Spinal cord (tissue), 10 donors: ENCODE measurements around the gene NECAP2. TPM values are rescaled to one million over a fixed set of nuclear protein-coding genes. Genes with fewer than 3 reads are reported as not detected.
A peak's percentile ranks its signal among the peaks of the same experiment; 100 is the strongest.
"Not testable (repeated sequence)": the region's sequence is repeated elsewhere in the genome, so short reads cannot be mapped to it uniquely, and the experiment has no call there.

ENCODE experiments used
- DNase-seq, 6 donors: peaks; one replicate each; pipeline versions ENCODE4 v3.0.0 to v3.0.0-alpha.2; 2013 to 2015; ENCODE audit warnings: low spot score in 6 of 6, low read depth in 4 of 6
- H3K27ac ChIP-seq: one replicate; pipeline ENCODE4 v1.5.1; 2013; ENCODE audit warnings: low read depth, low read length, control low read depth
- H3K27me3 ChIP-seq: one replicate; pipeline ENCODE4 v1.6.1; 2013; ENCODE audit warnings: low read length; ENCODE audit not compliant: control insufficient read depth, insufficient read depth
- H3K36me3 ChIP-seq: one replicate; pipeline ENCODE4 v1.6.1; 2013; ENCODE audit warnings: low read length; ENCODE audit not compliant: control insufficient read depth, insufficient read depth
- H3K4me1 ChIP-seq: one replicate; pipeline ENCODE4 v1.6.1; 2013; ENCODE audit warnings: low read length; ENCODE audit not compliant: control insufficient read depth, insufficient read depth
- H3K4me3 ChIP-seq: one replicate; pipeline ENCODE4 v1.5.1; 2013; ENCODE audit warnings: low read depth, low read length, control low read depth
- H3K9me3 ChIP-seq: one replicate; pipeline ENCODE4 v1.6.1; 2013; ENCODE audit warnings: low read length; ENCODE audit not compliant: control insufficient read depth, insufficient read depth
- WGBS: methylation state at CpG from one replicate; pipeline ENCODE4 v1.1.5; 2013; ENCODE audit warnings: missing lambda C conversion rate; ENCODE audit not compliant: insufficient coverage; 5-methylcytosine and 5-hydroxymethylcytosine counted together
- polyA plus RNA-seq, 2 donors: library from polyadenylated mRNA; unstranded; fragments of 120-200 nt; gene quantifications; one replicate each; pipeline ENCODE4 v1.2.1, GENCODE V29; 2013; ENCODE audit not compliant: insufficient read length in 2 of 2
- total RNA-seq, 2 donors: library from RNA; depleted of rRNA in 1 of 2; stranded (reverse); fragments of 120-200 nt in 1 of 2; fragments of >200 nt in 1 of 2; gene quantifications; one replicate each; pipeline versions ENCODE4 v1.2.3 to v1.2.4, GENCODE V29; 2013 to 2014
- donor health status: healthy.

The NECAP2 gene
- total and polyA plus RNA-seq, 4 donors: 45.3 to 96.6 (median 58.9) TPM

DNA sequence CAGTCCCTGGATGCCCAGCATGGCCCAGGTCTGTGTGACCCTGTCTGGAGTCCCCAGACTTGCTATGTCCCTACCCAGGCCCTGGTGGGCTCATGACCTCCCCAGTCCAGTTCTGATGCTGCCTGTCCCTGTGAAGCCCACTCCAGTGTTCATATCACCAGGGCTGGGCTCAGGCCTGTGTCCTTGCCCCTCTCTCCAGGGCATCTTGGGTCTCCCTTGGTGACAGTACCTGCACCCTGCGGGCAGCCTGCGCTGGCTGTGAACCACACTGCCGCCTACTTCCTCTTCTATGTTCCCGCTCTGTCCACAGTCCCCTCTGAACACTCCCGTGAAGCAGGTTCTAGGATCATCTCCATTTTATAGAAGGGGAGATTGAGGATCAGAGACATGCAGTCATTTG lies 60.5 kb downstream of the NECAP2 start:
- not testable (repeated sequence) for H3K27me3 ChIP-seq, DNase-seq, H3K4me3 ChIP-seq, H3K9me3 ChIP-seq, H3K27ac ChIP-seq, H3K36me3 ChIP-seq
- WGBS: 97% methylated on average over 5 of the region's 5 CpGs
- peaks cover 23% of the 10 kb centered on the region for H3K4me1 ChIP-seq

DNA sequence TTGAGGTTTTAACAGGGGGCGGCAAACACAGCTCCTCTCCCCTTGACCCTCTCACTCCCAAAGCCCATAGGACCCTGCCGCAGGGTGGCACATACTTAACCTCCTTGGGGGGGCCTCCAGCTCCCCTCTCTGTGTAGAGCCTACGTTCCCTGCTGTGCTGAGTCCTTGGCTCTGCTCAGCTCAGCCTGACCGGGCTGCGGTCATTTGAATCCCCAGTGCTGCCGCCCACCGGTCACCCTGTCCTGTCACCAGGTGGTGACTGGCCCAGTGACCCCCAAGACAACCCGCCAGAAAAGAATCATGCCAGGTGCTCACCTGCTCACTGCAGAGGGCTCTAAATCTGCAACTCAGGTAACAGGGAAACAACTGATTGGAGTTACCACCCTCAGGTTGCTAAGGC lies 60.9 kb downstream of the NECAP2 start:
- H3K27ac ChIP-seq, DNase-seq, H3K9me3 ChIP-seq, H3K36me3 ChIP-seq, H3K4me3 ChIP-seq, H3K27me3 ChIP-seq: not testable (repeated sequence)
- WGBS: 76% methylated on average over 7 of the region's 8 CpGs
- H3K4me1 ChIP-seq: peaks cover 23% of the 10 kb centered on the region

DNA sequence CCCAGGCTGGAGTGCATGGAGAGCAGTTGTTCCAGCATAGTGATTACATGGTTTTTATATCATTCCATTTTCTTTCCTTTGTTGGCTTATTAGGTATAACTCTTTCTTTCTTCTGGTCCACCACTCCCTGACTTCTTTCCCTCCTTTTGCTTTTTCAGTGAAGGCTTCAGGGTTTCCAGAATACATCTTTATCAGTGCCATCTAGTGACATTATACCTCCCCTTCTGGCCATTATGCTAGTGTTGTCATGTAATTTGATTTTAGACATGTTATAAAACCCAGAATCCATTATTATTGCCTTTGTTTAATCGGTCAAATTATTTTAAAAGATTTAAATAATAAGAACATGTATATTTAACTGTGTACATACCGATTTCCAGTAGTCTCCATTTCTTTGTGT lies 63.0 kb downstream of the NECAP2 start:
- no peak overlapping the region for H3K4me3 ChIP-seq
- H3K36me3 ChIP-seq: no peaks in the 10 kb centered on the region
- WGBS: no CpG with 5 or more reads among the region's 2 CpGs
- H3K27ac ChIP-seq: no peak overlapping the region
- peaks cover 3% of the 10 kb centered on the region for H3K9me3 ChIP-seq
- H3K27me3 ChIP-seq: no peaks in the 10 kb centered on the region
- no peak for DNase-seq
- H3K4me1 ChIP-seq: peaks cover 10% of the 10 kb centered on the region

DNA sequence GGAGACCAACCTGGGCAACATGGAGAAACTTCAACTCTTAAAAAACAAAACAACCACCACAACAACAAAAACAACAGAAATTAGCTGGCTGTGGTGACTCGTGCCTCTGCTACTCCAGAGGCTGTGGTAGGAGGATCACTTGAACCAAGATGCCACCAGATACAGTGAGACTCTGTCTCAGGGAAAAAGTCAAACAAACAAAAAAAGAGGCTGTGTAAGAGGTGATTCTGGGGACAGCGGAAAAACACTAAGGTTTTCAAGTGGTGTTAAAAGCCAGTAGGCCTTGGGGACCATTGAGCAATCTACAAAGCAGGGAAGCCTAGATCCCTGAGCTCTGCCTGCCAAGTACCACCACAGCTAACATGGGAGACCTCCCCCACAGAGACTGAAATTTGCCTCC lies 65.3 kb downstream of the NECAP2 start:
- DNase-seq, H3K9me3 ChIP-seq, H3K27me3 ChIP-seq, H3K27ac ChIP-seq, H3K4me3 ChIP-seq, H3K4me1 ChIP-seq, H3K36me3 ChIP-seq: not testable (repeated sequence)
- 100% methylated on average over 1 of the region's 2 CpGs for WGBS

- not testable (repeated sequence) for H3K4me1 ChIP-seq, H3K27ac ChIP-seq, H3K36me3 ChIP-seq, H3K4me3 ChIP-seq, H3K9me3 ChIP-seq, H3K27me3 ChIP-seq
- 42% methylated on average over 7 of the region's 15 CpGs for WGBS
- DNase-seq: peak in 1 of 6 donors; percentile 56
These were observed 66.0 kb downstream of the NECAP2 start for GRCh38 chr1:16506364-16507136.

DNA sequence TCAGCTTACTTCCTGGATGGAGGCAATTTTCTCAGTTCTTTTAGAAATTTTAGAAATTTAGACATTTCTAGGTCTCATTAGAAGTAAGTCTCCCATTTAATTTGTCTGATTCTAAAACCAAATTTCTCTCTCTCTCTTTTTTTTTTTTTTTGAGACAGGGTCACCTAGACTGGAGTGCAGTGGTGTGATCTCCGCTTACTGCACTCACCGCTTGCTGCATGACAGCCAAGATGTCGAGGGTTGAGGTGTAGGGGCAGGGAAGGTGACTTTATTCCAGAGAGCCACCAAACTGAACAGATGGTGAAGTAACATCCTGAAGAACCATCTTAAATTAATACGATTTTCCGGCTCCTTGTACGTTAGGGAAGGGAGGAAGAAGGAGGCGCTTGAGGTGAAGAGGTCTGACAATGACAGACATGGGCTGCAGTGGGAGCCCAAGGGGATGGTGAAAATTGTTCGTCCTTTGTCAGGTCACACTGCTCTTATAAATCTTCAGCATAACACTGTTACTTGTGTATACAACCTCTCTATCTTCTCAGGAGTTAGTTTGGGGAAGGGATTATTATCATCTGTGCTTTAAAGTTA lies 68.4 kb downstream of the NECAP2 start:
- not testable (repeated sequence) for H3K4me1 ChIP-seq, H3K36me3 ChIP-seq, H3K9me3 ChIP-seq, H3K4me3 ChIP-seq, H3K27me3 ChIP-seq, H3K27ac ChIP-seq
- DNase-seq: peak in 1 of 6 donors; percentile 34
- 93% methylated on average over 3 of the region's 8 CpGs for WGBS

Other genes with a start within 250 kb of the NECAP2 start
- gene ARHGEF19, start 228.1 kb upstream of the NECAP2 start, total RNA-seq: 1 to 10 TPM; 1.6 to 2.8 TPM
- gene ARHGEF19, start 228.1 kb upstream of the NECAP2 start, polyA plus RNA-seq: 1 to 10 TPM; 2.3 to 5.1 TPM
- 10 to 100 TPM; 12.1 to 13.3 TPM for gene CPLANE2, start 203.5 kb upstream of the NECAP2 start, total RNA-seq
- 10 to 100 TPM; 12.2 to 14.3 TPM for gene CPLANE2, start 203.5 kb upstream of the NECAP2 start, polyA plus RNA-seq
- 10 to 100 TPM; 22.8 to 27.8 TPM for gene FBXO42, start 88.2 kb upstream of the NECAP2 start, total RNA-seq
- 10 to 100 TPM; 27.2 to 29.2 TPM for gene FBXO42, start 88.2 kb upstream of the NECAP2 start, polyA plus RNA-seq
- 10 to 100 TPM; 13.1 to 67.3 TPM for gene SZRD1, start 73.5 kb upstream of the NECAP2 start, total RNA-seq
- gene SZRD1, start 73.5 kb upstream of the NECAP2 start, polyA plus RNA-seq: 10 to 100 TPM; 70.8 to 77.5 TPM
- under 1 TPM in 1 of 2 donors, not detected in 1; 0.17 TPM for gene SPATA21, start 3.3 kb upstream of the NECAP2 start, total RNA-seq
- under 1 TPM in 1 of 2 donors, not detected in 1; 0.59 TPM for gene SPATA21, start 3.3 kb upstream of the NECAP2 start, polyA plus RNA-seq
- over 10,000 TPM in 1 of 2 donors, 1,000 to 10,000 TPM in 1; 4,182 to 29,651 TPM for gene RNU1-1, start 73.6 kb downstream of the NECAP2 start, total RNA-seq
- gene RNU1-1, start 73.6 kb downstream of the NECAP2 start, polyA plus RNA-seq: 1 to 10 TPM in 1 of 2 donors, not detected in 1; 1.2 TPM
- 10 to 100 TPM; 78.3 to 79.7 TPM for gene NBPF1, start 172.8 kb downstream of the NECAP2 start, total RNA-seq
- gene NBPF1, start 172.8 kb downstream of the NECAP2 start, polyA plus RNA-seq: 100 to 1,000 TPM in 1 of 2 donors, 10 to 100 TPM in 1; 66.5 to 112 TPM
- gene RNU1-3, start 226.2 kb downstream of the NECAP2 start, total RNA-seq: over 10,000 TPM in 1 of 2 donors, 1,000 to 10,000 TPM in 1; 4,182 to 29,651 TPM
- 1 to 10 TPM in 1 of 2 donors, not detected in 1; 1.2 TPM for gene RNU1-3, start 226.2 kb downstream of the NECAP2 start, polyA plus RNA-seq